Lower leg skin (tissue), 3 donors: ENCODE measurements around the gene OST4.

ENCODE experiments used
- POLR2A ChIP-seq, 2 donors: fragments of 450-650 bp; IDR thresholded peaks; one replicate each; pipeline ENCODE4 v1.6.1; 2016 to 2017; ENCODE audit warnings: antibody characterized with exemption in 2 of 2, mild to moderate bottlenecking in 1 of 2, moderate library complexity in 1 of 2
- TF ChIP-seq, protein P1 (sequence below), 3 donors: fragments of 450-650 bp; IDR thresholded peaks; one replicate each; pipeline ENCODE4 v1.5.1; 2016; ENCODE audit warnings: antibody characterized with exemption in 3 of 3, mild to moderate bottlenecking in 3 of 3, moderate library complexity in 2 of 3

DNA sequence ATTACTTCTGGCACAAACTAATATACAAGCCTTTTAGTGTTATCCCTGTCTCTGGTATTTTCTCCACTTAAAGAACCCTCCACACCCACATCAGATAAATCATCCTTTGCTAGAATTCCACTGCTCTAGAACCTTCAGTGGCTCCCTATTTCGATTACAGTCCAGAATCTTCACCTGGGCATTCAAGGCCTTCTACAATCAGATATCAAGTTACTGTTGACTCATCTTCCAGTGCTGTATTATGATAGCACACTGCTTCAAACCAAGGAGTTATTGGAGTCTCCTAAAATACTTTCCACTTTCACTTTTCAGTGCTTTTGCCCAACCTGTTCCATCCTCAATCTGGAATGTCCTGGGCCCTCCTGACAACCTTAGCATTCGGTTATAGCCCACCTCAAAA lies 44.1 kb upstream of the OST4 start:
- TF ChIP-seq, protein P1, sequence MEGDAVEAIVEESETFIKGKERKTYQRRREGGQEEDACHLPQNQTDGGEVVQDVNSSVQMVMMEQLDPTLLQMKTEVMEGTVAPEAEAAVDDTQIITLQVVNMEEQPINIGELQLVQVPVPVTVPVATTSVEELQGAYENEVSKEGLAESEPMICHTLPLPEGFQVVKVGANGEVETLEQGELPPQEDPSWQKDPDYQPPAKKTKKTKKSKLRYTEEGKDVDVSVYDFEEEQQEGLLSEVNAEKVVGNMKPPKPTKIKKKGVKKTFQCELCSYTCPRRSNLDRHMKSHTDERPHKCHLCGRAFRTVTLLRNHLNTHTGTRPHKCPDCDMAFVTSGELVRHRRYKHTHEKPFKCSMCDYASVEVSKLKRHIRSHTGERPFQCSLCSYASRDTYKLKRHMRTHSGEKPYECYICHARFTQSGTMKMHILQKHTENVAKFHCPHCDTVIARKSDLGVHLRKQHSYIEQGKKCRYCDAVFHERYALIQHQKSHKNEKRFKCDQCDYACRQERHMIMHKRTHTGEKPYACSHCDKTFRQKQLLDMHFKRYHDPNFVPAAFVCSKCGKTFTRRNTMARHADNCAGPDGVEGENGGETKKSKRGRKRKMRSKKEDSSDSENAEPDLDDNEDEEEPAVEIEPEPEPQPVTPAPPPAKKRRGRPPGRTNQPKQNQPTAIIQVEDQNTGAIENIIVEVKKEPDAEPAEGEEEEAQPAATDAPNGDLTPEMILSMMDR (IDR thresholded peaks at IDR 0.05), result no peak
- no peak for TF ChIP-seq POLR2A (IDR thresholded peaks at IDR 0.05)
